Measurements from ENCODE around the gene ATP11B.
A peak's percentile ranks its signal among the peaks of the same experiment; 100 is the strongest.

The ATP11B gene

DNA sequence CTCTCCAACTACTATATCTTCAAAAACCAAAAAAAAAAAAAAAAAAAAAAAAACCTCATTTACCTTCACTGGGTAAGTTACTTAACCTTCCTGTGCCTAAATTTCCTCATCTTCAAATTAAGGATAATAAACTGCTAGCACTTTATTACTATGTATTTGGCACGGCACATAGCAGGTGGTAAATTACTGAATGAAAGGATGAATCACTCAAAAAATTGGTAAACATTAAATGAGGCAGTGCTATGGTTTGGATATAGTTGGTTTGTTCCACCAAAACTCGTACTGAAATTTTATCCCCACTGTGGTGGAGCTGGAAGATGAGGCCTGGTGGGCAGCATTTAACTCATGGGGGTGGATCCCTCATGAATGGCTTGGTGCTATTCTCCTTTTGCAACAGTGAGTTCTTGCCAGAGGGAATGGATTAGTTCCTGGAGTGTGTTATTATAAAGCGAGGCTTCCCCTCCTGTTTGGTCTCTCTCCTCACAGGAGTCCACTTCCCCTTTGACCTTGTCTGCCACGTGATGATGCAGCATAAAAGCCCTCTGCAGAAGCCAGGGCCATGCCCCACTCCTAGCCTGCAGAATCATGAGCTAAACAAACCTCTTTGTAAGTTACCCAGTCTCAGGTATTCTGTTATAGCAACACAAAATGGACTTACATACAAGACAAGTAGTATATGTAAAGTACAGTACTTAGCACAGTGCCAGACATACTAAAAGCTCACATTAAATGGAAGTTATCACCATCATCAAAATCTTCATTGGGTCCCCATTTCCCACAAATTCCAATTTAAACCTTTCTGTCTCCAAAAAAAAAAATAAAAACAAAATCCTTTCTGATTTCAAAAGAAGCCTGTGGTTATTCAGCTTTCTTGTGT, 166.4 kb downstream of the ATP11B start:
- DNase-seq = no peak

DNA sequence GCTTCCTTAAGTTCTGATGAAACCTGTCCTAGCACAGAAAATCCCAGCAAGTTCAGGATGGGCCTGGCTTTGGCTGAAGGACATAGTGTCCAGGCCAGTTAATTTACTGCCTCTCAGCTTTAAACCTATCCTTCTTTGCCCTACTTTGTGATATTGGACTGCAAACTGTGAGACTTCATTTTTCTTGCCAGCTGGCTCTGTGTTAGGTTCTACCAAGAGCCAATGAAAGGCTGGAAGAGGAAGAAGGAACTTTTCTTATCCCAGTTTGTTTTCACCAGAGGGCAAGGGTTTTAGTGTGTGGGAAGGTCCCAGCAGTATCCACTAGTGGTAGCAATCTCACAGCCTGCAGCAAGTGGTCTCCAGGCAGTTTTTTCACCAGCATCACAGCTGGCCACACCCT, 168.9 kb downstream of the ATP11B start:
- peak; percentile 48 for DNase-seq

DNA sequence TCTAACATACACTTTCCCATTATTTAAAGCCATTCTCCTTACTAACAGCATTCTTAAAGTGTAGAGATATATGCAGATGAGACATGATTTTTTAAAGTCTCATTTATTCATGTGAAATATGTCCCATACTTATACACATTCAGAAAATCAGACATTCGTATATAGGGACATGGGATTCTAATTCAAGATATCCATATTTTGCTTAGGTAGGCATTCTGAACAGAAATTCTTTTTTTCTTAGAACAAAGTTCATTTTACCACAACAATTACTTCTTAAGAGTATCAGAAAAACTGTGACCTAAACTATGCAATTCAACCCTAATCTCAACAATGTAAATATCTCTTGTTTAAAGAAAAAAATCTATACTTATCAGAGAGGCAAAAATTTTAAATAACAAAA, 170.9 kb downstream of the ATP11B start:
- DNase-seq = no peak

DNA sequence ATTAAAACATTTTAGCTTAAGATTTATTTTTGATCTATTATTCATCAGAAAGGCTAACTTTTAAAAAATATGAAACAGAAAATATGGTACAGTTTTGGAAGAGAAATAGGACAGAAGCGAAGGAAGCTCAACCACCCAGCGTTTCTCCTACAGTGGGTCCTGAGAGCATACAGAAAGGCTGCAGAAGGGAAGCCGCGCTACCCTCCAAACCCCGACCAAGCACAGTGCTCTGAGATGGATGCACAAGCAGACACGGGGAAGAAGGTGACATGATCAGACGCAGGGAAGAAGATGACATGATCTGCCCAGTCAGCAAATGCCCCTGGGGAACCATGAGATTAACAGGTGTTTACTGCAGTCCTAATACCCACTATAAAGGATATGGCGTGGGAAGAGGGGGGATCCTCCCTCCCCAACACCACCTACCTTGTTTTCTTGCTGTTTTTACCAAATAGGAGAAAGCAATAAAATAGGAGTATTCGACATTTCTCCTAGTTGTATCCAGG, 172.6 kb downstream of the ATP11B start:
- no peak for DNase-seq

DNA sequence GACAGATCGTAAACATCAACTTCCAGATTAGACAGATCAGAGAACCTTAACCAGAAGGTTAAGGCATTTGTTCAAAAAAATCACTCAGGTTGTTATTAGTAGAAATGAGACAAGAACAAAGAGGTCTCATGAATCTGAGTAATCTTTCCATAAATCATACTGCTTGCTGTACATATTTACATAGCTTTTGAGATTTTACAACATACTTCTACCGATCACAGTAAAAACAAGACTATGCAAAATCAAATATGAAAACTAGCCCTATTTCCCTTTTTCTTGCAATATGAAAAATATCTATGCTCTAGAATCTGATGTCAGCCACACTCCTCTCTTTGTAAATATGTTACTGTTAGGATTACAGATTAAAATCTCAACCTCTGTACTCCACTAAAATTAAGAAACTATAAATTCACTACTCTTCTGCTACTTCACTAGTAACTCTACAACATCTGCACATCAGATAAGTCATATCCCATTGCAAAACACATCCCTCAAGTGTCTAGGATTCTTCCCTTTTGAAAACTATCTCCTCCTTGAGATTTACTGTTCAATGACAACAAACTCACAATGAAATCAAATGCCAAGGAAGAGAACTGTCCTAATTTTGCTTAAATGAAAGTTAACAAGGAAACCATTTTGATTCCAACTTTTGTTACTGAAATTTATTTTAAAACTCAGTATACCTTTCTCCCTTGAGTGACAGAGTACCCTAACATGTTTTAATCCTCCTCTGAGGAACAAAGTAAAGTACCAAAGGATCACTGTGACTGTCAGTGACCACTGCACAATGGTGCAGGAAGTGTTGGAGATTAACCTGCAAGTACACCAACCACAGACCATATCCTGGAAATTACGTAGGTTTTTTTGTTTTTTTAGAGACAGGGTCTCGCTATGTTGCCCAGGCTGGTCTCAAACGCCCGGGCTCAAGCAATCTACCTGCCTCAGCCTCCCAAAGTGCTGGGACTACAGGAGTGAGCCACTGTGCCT, 174.2 kb downstream of the ATP11B start:
- DNase-seq = no peak

DNA sequence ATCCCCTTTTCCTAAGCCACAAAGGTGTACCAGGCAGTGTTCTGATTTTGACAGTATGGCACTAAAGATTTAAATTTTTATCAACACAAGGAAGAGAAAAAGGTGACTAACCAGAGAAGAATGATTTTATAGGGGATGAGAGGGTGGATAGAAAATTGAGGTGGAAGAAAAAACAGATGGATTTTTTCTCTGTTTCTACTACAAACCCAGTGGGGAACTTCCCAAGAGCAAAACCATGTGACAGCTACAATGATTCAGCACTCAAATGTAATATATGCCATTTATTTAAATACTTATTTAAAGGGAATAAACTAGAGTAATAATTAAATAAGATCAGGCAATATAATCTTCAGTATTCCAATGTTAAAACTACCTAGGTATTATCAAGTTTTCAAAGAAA, 176.0 kb downstream of the ATP11B start:
- DNase-seq = peak; percentile 53

DNA sequence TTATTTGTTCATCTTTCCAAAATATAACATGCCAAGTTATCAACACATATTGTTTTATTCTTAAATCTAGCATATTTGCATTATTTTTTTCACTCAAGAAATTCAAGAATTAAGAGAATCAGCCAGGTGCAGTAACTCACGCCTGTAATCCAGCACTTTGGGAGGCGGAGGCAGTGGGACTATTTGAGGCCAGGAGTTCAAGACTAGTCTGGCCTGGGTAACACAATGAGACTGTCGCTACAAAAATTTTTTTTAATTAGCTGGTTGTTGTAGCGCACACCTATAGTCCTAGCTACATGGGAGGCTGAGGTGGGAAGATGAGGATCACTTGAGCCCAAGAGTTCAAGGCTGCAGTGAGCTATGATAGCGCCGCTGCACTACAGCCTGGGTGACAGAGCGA, 176.5 kb downstream of the ATP11B start:
- DNase-seq = no peak

DNA sequence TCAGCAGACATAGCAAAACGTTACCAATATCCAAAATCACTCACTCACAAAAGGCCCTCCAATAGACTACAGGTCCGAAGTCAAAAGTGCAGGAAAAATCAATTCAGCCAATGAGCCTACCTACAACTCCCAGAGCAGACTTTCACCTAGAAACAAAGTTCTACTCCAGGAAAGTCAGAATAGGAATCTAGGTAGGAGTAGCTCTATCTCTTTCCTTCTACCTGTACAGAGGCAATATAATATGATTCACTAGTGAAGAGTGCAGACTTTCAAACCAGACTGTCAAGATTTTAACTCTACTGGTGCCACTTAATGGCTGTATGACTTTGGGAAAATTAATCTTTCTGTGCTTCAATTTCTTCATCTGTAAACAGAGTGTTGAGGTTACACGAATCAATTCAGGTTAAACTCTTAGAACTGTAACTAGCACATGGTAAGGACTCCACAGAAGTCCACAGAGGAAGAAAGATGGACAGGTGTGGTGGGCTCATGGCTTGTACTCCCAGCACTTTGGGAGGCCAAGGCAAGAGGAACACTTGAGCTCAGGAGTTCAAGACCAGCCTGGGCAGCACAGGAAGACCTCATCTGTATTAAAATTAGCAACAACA, 177.6 kb downstream of the ATP11B start:
- DNase-seq = no peak
